NOMO-1 treated with dmso at 0.1 percent for 144 hours (cell line): ENCODE results near the gene RGS12.

ENCODE experiments used
- DNase-seq: peaks from one replicate; lab custom pipeline; 2025; ENCODE audit not compliant: unreplicated experiment; lab: John Stamatoyannopoulos, UW

The RGS12 gene

GRCh38 chr4:3252831-3253641, 39.8 kb upstream of the RGS12 start:
- DNase-seq = no peak

DNA sequence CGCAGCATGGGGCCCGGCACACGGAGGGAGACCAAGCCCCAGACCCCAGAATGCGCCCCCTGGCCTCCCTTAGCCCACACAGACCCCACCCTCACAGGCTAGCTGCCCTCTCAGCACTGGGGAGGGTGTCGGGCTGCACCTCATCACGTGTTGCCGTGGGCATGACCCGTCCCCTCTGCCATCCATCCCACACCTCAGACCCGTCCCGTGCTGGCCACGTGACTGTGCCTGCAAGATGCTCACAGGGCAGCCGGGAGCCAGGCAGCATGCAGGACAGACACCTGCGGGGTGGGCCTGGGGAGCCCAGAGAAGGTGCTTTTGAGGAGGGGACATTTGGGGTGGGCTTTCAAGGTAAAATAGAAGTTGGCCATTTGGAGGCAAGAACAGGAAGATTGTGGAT, 39.0 kb upstream of the RGS12 start:
- no peak for DNase-seq

DNA sequence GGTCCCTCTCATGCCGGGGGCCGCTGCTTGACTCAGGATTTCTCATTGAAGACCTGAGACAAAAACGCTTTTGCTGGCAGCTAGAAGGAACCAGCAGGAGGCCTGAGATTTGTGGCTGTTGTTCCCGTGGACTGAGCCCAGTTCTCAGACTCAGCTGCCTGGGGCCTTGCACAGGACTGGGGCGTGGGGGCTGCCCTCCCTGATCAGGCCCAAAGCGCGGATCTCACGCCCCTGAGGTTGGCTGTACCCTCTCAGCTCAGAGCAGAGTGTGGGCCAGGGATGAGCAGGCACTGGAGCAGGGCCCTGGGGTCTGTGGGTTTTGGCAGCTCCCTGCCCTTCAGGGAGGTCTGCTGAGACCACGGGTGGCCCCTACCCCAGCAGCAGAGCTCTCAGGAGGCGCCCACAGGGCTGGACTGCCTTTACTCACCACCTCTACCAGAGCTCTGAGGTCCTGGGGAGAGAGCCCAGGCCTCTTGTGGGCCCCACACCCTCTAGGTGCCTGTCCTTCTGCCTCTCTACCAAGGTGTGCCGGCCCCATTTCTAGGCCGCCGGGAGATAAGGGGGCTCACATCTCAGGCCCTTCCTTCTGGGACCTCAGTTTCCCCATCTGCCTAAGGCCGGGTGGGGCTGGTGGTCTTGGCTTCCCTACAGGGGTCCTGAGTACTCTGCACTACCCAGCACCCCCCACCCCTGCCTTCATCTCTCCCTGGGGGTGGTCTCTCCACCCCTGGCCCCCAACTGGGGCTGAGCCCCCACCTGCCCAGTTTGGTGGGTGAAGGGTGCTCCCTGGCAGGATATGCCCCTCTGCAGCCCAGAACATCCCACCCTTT, 38.3 kb upstream of the RGS12 start:
- DNase-seq = no peak

DNA sequence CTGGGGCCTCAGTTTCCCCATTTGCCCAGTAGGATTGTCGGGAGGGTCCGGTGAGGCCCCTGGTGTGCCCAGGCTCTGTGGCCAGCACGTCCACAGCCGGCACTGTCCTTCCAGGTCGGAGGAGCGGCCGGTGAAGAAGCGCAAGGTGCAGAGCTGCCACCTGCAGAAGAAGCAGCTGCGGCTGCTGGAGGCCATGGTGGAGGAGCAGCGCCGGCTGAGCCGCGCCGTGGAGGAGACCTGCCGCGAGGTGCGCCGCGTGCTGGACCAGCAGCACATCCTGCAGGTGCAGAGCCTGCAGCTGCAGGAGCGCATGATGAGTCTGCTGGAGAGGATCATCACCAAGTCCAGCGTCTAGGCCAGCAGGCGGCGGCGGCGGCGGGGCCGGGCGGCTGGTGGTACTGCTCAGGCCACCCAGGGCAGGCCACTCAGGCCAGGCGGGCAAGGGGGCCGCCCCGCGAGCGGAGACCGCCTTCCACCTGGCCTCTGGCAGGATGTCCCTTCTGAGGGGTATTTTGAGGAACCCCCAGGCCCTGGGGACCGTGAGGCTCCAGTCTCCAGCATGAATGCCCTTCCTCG, 37.1 kb upstream of the RGS12 start:
- DNase-seq = no peak

- DNase-seq = no peak
Observed at GRCh38 chr4:3256230-3257102, 36.4 kb upstream of the RGS12 start.

GRCh38 chr4:3257103-3257555, 35.7 kb upstream of the RGS12 start:
- DNase-seq = no peak

GRCh38 chr4:3257556-3258482, 35.0 kb upstream of the RGS12 start:
- no peak for DNase-seq

DNA sequence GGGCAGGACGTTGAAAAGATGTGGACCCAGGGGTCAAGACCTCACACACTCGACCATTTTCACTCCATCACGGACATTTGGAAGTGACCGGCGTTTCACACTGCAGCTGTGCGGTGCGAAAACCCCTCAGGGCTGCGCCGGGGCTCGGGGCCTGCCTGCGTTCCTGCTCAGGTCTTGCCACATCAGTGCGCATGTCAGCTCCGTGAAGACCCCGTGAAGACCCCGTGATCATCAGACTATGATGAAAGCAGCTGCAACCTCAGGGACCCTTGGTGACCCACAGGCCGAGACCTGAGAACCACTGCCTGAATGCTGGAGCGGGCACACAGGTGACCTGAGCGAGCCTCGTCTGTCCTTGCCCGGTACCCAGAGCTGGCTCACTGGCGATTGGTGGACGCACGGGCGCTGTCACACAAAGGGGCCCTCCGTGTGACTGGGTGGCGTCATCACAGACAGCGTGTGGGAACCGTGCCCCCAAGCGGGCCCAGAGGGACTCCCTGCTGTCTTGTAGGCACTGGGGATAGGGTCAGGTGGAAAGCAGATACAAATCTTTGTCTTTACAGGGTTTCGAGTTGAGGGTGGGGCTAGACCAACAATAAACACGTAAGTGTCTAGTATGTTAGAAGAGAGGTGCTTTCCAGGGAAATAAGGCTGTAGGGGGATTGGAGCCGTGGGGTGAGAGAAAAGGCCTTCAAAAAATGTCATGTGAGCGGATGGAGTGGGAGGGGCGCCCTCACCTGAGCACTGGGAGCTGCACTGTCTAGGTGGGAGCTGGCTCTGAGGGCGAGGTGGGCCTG, 31.2 kb upstream of the RGS12 start:
- no peak for DNase-seq

- no peak for DNase-seq
Observed at GRCh38 chr4:3262208-3263052, 30.4 kb upstream of the RGS12 start.

DNA sequence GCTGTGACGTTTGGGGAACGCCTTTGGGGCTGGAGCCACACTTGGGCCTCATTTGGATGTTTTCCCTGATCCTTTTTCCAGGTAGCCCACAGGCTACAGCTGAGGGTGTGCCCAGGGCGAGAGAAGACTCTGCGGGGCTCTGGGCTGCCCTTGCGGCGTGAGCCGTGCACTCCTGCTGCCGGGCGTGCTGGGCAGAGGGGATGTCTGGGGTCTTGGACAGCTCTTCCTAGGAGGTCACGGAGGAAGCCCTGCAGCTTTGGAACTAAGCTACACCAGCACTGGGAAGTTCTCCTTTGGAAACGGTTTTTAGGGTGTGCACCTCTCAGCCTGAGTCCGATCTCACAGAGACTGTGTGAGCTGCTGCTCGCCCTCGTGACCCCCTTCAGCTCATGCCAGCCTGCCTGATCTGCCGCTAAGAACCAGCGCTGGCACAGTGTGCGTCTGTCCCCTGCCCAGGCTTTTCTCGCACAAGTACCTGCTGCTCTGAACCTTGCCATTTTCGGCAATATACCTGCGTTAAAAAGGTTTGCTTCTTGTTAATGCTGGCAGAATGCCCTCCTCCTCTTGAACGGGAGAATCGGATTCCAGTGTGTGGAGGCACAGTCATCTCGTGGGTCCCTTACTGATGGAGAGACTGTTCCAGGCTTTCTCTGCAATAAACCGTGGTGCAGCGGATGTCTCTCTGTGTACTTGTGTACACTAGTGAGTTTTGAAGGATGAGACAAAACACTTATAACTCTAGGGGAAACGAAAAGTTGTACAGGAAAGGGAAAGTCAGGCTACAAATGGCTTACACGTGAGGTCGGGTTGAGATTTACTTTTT, 29.6 kb upstream of the RGS12 start:
- no peak for DNase-seq

DNA sequence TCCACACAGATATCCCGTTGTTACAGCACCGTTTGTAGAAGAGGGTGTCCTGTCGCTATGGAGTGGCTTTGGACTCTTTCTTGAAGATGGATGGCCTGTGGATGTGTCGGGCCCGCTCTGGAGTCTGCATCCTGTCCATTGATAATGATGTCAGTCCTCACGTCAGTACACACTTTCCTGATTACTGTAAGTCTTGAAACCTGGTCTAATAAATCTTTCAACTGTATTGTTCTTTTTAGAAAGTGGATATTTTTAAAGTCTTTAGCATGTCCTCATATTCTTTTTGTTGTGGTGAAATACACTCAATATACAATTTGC, 29.0 kb upstream of the RGS12 start:
- no peak for DNase-seq

GRCh38 chr4:3266076-3266475, 26.7 kb upstream of the RGS12 start:
- no peak for DNase-seq

GRCh38 chr4:3267576-3268394, 25.0 kb upstream of the RGS12 start:
- no peak for DNase-seq

DNA sequence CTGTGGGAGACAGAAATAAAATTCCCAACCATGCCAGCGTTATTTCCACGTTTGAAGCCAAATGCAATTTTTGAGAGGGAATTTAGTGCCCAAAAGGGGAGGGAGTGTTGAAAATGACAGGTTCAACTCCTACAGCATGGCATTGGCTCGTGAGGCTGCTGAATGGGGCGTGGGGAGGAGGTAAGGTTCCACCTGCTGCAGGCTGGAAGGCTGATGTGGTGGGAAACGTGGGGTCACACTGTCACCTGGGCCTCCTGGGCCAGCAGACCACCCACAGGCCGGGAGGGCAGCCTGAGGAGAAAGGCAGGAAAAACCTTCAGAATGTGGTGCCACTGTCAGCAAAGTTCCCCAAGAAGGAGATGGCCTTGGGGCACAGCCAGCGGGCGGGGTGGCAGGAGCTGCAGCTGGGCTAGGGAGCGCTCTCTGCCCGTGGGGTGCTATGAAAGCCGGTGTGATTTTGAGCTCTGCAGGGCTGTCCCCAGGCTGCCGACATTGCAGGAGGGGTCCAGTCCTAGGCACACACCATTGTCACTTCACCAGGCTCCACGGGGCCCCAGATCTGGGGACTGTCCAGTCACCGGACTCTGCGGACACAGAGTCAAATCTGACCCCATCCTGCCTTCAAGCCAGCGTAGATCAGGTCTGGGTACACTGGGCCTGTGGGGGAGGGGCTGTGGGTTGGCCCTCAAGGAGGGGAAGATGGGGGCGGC, 24.3 kb upstream of the RGS12 start:
- DNase-seq = no peak

DNA sequence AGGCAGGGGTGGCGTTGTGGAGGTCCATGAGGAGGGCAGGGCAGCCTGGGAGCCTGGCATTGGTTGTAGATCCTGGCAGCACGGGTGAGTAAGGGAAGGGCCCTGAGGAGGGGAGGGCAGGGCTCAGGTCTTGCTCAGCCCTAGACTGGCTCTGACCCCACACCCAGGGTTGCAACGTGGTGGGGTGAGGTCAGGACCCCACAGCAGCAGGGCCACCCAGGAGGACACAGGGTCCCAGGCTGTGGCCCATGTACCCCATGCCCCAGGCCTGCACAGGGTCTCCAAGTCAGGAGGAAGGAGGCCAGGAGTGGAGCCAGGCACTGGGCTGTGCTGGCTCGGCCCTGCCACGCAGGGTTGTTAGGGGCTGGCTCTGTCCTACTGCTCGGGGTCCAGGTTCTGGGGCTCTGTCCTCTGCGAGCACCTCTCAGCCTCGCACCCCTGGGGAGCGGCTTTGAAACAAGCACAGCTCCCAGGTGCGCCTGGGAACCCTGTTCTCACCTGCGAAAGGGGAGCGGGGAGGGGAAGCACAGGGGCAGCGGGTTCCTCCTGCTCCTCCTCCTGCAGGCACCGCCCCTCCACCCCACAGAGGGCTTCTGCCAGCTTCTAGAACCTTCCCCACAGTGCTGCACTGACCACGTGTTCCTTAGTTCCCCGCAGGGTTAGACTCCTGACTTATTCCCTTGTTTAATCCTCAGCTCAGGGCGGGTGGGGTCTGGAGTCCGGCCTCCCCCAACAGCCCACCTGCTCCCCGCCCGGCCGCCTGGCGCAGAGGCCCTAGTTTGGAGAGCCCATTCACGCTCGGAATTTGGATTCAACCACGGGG, 23.5 kb upstream of the RGS12 start:
- no peak for DNase-seq
